ENCODE results near the gene CDH9.

DNA sequence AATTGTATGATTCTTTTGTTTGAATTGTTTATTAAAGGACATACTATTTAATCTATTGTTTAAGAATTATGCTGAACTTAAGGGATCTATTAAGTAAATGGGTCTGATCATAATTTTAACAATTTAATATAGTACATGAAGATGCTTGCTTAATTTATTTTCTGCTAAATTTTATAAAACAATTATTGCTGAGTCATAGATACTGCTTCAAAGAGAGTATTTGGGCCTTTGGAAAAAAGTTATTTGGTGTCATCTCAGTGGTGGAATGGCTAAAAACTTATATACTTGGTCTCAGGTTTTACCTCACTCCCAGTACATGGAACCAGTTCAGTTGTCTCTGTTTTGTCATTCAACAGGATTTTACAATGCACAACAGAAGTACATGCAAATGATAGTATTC, 145.3 kb downstream of the CDH9 start:
- TF ChIP-seq, protein P1, sequence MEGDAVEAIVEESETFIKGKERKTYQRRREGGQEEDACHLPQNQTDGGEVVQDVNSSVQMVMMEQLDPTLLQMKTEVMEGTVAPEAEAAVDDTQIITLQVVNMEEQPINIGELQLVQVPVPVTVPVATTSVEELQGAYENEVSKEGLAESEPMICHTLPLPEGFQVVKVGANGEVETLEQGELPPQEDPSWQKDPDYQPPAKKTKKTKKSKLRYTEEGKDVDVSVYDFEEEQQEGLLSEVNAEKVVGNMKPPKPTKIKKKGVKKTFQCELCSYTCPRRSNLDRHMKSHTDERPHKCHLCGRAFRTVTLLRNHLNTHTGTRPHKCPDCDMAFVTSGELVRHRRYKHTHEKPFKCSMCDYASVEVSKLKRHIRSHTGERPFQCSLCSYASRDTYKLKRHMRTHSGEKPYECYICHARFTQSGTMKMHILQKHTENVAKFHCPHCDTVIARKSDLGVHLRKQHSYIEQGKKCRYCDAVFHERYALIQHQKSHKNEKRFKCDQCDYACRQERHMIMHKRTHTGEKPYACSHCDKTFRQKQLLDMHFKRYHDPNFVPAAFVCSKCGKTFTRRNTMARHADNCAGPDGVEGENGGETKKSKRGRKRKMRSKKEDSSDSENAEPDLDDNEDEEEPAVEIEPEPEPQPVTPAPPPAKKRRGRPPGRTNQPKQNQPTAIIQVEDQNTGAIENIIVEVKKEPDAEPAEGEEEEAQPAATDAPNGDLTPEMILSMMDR (IDR thresholded peaks at IDR 0.05): no peak
- TF ChIP-seq POLR2A (IDR thresholded peaks at IDR 0.05): no peak
